K562 (cell line): ENCODE measurements around the gene CRK.

Experiments
- BRF1 ChIP-seq: IDR thresholded peaks from 3 replicates; pipeline ENCODE4 v1.6.1; 2011; ENCODE audit warnings: borderline replicate concordance, mild to moderate bottlenecking; ENCODE audit not compliant: insufficient read length; ENCODE audit errors: extremely low read depth
- ELF1 ChIP-seq: fragments of 200-800 bp; sonication (Bioruptor generic); IDR thresholded peaks from 2 replicates; pipeline ENCODE4 v1.6.1; 2016; ENCODE audit warnings: missing genetic modification characterization, missing compliant biosample characterization
- FOXM1 ChIP-seq, 2 experiments: fragments of 450-650 bp in 1 of 2; sonication (generic) in 1 of 2; formaldehyde crosslinking in 1 of 2; IDR thresholded peaks; 2 replicates each; pipeline versions ENCODE4 v1.6.1 to v1.9.0; 2017 to 2022; ENCODE audit warnings: low read depth in 2 of 2, mild to moderate bottlenecking in 2 of 2, missing genetic modification reagents in 1 of 2, moderate library complexity in 1 of 2
- JUN ChIP-seq, 2 experiments: sonication (generic) in 1 of 2; formaldehyde crosslinking in 1 of 2; IDR thresholded peaks; 2 replicates each; pipeline versions ENCODE4 v1.6.1 to v1.8.0; 2012 to 2022; ENCODE audit warnings: borderline replicate concordance in 2 of 2, mild to moderate bottlenecking in 2 of 2, improper control_type of control experiment in 1 of 2, low read depth in 1 of 2, low read length in 1 of 2, missing genetic modification reagents in 1 of 2
- RAD21 ChIP-seq, 2 experiments: fragments of 250-450 bp in 1 of 2; fragments of 450-650 bp in 1 of 2; sonication (Bioruptor Pico) in 1 of 2; formaldehyde crosslinking in 1 of 2; IDR thresholded peaks in 1 of 2; conservative IDR thresholded peaks in 1 of 2; 2 replicates each; pipeline versions ENCODE4 v1.4.0 to v1.8.0; 2020 to 2022; ENCODE audit warnings: mild to moderate bottlenecking in 2 of 2, moderate library complexity in 1 of 2
- TBL1XR1 ChIP-seq, 2 experiments: IDR thresholded peaks; 2 replicates each; pipeline ENCODE4 v1.6.1; 2012; ENCODE audit warnings: improper control_type of control experiment in 2 of 2, low read length in 2 of 2, mild to moderate bottlenecking in 1 of 2
- TEAD2 ChIP-seq: fragments of 450-650 bp; IDR thresholded peaks from 2 replicates; pipeline ENCODE4 v1.6.1; 2016; ENCODE audit warnings: missing genetic modification characterization, control low read depth, missing compliant biosample characterization
- ZBED1 ChIP-seq: IDR thresholded peaks from 2 replicates; pipeline ENCODE4 v1.6.1; 2014
- ZNF133 ChIP-seq: fragments of 250-450 bp; sonication (Bioruptor Pico); IDR thresholded peaks from 2 replicates; pipeline ENCODE4 v1.4.0; 2020; ENCODE audit warnings: mild to moderate bottlenecking
- ZNF445 ChIP-seq: fragments of 250-450 bp; sonication (Bioruptor Pico); IDR thresholded peaks from 2 replicates; pipeline ENCODE4 v1.4.0; 2020; ENCODE audit warnings: low read depth, mild to moderate bottlenecking, moderate library complexity
- TF ChIP-seq, protein P1 (sequence below), 3 experiments: IDR thresholded peaks in 2 of 3; conservative IDR thresholded peaks in 1 of 3; 2 replicates each; pipeline ENCODE4 v1.5.1; 2011 to 2012; ENCODE audit warnings: low read length in 3 of 3, mild to moderate bottlenecking in 3 of 3, control low read depth in 2 of 3, improper control_type of control experiment in 1 of 3, inconsistent platforms in 1 of 3, low read depth in 1 of 3, mixed read lengths in 1 of 3, moderate library complexity in 1 of 3; ENCODE audit not compliant: insufficient read depth in 2 of 3

DNA sequence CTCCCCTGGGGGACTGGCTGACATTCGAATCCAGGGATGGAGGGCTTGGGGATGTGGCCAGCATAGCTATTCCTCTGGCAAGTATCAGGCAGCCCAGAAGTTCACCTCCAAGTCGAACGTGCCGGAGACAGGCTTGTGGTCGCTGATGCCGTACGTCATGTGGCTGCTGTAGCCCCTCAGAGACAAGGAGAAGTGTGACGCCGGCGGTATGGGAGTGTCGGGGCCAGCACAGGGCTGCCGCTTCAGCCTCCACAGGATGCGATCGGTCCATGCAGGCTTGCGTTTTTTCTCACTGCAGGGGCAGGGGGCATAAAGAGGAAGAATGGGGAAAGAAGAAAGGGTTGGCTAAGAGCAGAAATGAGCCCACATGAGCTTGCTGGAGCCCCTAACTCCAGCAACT, 41.8 kb upstream of the CRK start:
- TF ChIP-seq ELF1, result no peak
- no peak for TF ChIP-seq RAD21 (CRISPR knock-in tag; conservative IDR thresholded peaks at IDR 0.05 in 1 of 2, IDR thresholded peaks at IDR 0.05 in 1 of 2)
- TF ChIP-seq ZNF445, result no peak
- no peak for TF ChIP-seq ZBED1
- no peak for TF ChIP-seq TEAD2 (tag)
- no peak for TF ChIP-seq BRF1
- TF ChIP-seq, protein P1, sequence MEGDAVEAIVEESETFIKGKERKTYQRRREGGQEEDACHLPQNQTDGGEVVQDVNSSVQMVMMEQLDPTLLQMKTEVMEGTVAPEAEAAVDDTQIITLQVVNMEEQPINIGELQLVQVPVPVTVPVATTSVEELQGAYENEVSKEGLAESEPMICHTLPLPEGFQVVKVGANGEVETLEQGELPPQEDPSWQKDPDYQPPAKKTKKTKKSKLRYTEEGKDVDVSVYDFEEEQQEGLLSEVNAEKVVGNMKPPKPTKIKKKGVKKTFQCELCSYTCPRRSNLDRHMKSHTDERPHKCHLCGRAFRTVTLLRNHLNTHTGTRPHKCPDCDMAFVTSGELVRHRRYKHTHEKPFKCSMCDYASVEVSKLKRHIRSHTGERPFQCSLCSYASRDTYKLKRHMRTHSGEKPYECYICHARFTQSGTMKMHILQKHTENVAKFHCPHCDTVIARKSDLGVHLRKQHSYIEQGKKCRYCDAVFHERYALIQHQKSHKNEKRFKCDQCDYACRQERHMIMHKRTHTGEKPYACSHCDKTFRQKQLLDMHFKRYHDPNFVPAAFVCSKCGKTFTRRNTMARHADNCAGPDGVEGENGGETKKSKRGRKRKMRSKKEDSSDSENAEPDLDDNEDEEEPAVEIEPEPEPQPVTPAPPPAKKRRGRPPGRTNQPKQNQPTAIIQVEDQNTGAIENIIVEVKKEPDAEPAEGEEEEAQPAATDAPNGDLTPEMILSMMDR (IDR thresholded peaks at IDR 0.05 in 2 of 3, conservative IDR thresholded peaks at IDR 0.05 in 1 of 3; ENCODE audit: insufficient read depth in 2 of 3, low read depth in 1 of 3, low read length in 3 of 3), result no peak
- no peak for TF ChIP-seq ZNF133
- TF ChIP-seq JUN (IDR thresholded peaks at IDR 0.05; ENCODE audit: borderline replicate concordance, low read depth, low read length), result no peak
- no peak for TF ChIP-seq JUN (CRISPR knock-in tag; IDR thresholded peaks at IDR 0.05; ENCODE audit: borderline replicate concordance)
- no peak for TF ChIP-seq TBL1XR1 (IDR thresholded peaks at IDR 0.05; ENCODE audit: low read length in 2 of 2)
- TF ChIP-seq FOXM1 (IDR thresholded peaks at IDR 0.05; ENCODE audit: low read depth), result no peak
- TF ChIP-seq FOXM1 (CRISPR knock-in tag; IDR thresholded peaks at IDR 0.05; ENCODE audit: low read depth), result no peak
